WERI-Rb-1 (cell line): ENCODE measurements around the gene SLC6A3.

Experiments used
- DNase-seq: peaks from one replicate; pipeline ENCODE4 v3.0.0-alpha.2; 2020
- H3K27ac ChIP-seq: fragments of 250-450 bp; sonication (Bioruptor Pico); 2 replicates; pipeline ENCODE4 v1.5.1; 2020; ENCODE audit warnings: mild to moderate bottlenecking, moderate library complexity
- H3K27me3 ChIP-seq: fragments of 250-450 bp; sonication (Bioruptor Pico); 2 replicates; pipeline ENCODE4 v1.5.1; 2021; ENCODE audit warnings: mild to moderate bottlenecking, low read depth, moderate library complexity; ENCODE audit not compliant: insufficient read depth, severe bottlenecking
- H3K36me3 ChIP-seq: fragments of 250-450 bp; sonication (Bioruptor Pico); 2 replicates; pipeline ENCODE4 v1.5.1; 2020; ENCODE audit warnings: mild to moderate bottlenecking, moderate library complexity
- H3K4me3 ChIP-seq: 2 replicates; pipeline ENCODE4 v1.5.1; 2011; ENCODE audit warnings: low read depth, mild to moderate bottlenecking, control low read depth, low read length
- H3K9me3 ChIP-seq: fragments of 250-450 bp; sonication (Bioruptor Pico); 2 replicates; pipeline ENCODE4 v1.5.1; 2021; ENCODE audit warnings: mild to moderate bottlenecking, moderate library complexity; ENCODE audit not compliant: severe bottlenecking
- CTCF ChIP-seq: IDR thresholded peaks from 2 replicates; pipeline ENCODE4 v1.5.1; 2011; ENCODE audit warnings: low read depth, mild to moderate bottlenecking, control low read depth, inconsistent platforms, low read length

Gene SLC6A3

GRCh38 chr5:1412163-1412562 is 33.1 kb downstream of the SLC6A3 start:
- no peak overlapping the region for H3K27ac ChIP-seq
- TF ChIP-seq CTCF = no peak
- no peak overlapping the region for H3K4me3 ChIP-seq
- DNase-seq = no peak
- no peaks in the 10 kb centered on the region for H3K27me3 ChIP-seq
- H3K36me3 ChIP-seq = no peaks in the 10 kb centered on the region
- H3K9me3 ChIP-seq = peaks cover 3% of the 10 kb centered on the region

GRCh38 chr5:1411099-1411498 is 34.1 kb downstream of the SLC6A3 start:
- Histone ChIP-seq H3K27me3 (no peaks in the 10 kb centered on the region), H3K4me3 (no peak overlapping the region), H3K36me3 (no peaks in the 10 kb centered on the region), H3K27ac (no peak overlapping the region), H3K9me3 (no peaks in the 10 kb centered on the region)
- DNase-seq = no peak
- TF ChIP-seq CTCF = no peak

DNA sequence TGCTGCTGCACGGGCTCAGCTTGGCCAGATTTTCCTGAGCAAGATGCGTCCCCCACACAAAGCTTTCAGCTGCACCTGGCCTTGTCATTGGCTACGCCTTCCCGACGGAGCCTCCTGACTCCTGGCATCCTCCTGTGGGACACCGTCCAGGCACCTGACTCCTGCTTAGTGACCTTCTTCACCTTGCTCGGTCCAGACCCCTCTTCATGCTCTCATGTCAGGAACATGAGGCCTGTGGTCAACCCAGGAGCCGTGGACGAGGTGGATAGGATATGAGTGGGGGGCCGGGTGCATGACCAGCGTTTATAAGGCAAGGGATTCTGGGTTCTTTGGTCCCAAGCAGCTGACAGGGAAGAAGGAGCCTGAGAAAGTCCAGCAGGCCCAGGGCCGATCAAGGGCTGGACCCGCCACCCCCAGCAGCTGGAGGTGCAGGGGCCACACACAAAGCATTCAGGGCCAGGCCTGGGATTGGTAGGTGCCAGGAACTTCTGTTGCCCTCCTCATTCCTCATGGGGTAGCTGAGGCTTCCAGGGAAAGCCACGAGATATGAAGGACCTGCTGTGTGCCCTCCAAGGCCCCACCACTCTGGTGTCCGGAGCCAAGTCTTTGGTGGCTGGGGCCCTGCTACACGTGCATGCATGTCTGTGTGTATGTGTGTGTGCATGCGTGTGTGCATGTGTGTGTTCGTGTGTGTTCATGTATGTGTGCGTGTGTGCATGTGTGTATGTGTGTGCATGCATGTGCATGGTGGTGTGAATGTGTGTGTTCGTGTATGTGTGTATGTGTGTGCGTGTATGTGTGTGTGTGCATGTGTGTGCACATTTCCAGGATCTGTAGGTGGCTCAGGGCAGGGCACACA is 34.9 kb downstream of the SLC6A3 start:
- no peak overlapping the region for H3K4me3 ChIP-seq
- no peaks in the 10 kb centered on the region for H3K27me3 ChIP-seq
- H3K27ac ChIP-seq = no peak overlapping the region
- no peaks in the 10 kb centered on the region for H3K9me3 ChIP-seq
- H3K36me3 ChIP-seq = no peaks in the 10 kb centered on the region
- no peak for TF ChIP-seq CTCF
- no peak for DNase-seq

DNA sequence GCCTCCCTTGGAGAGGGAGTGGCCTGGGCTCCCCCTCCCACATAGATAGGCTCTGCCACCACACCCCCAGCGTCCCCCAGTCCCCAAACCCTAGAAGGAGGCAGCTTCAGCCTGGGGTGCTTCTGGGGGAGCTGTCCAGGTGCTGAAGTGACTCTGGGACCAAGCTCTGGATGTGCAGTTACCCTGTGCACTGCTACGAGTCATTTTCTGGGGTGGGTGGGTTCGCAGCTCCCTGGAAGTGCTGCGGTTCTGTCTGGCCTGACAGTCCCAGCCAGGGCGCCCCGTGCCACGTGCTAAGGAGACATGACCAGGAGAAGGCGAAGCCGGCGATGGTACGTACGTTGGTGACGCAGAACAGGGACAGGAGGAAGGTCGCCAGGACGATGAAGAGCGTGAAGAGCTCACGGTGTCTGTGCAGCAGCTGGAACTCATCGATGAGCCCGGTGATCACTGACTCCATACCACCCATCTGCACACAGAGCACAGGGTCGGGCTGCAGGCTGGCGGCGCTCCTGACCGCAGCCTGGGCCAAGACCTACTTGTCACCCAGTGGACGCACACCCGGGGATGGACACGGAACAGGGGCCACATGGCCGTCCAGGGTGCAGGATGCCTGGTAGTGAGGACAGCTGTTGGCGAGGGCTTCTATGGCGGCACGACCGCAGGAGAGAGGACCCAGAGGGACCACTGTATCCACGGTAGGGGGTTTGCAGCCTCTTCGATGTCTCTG is 35.7 kb downstream of the SLC6A3 start:
- no peak for TF ChIP-seq CTCF
- Histone ChIP-seq H3K36me3 (no peaks in the 10 kb centered on the region), H3K9me3 (no peaks in the 10 kb centered on the region), H3K27me3 (no peaks in the 10 kb centered on the region), H3K4me3 (no peak overlapping the region), H3K27ac (no peak overlapping the region)
- DNase-seq = no peak

- TF ChIP-seq CTCF = no peak
- Histone ChIP-seq H3K27ac (no peak overlapping the region), H3K4me3 (no peak overlapping the region), H3K27me3 (no peaks in the 10 kb centered on the region), H3K9me3 (no peaks in the 10 kb centered on the region), H3K36me3 (no peaks in the 10 kb centered on the region)
- peak; percentile 70 for DNase-seq
Observed at GRCh38 chr5:1406681-1407640, 38.3 kb downstream of the SLC6A3 start.
